NCI-H526 (cell line): ENCODE measurements around the gene RNASEH2B.
A peak's percentile ranks its signal among the peaks of the same experiment; 100 is the strongest.

Experiments used
- DNase-seq, 2 experiments: peaks; one replicate each; lab custom pipeline; 2025; lab: John Stamatoyannopoulos, UW

RNASEH2B gene

GRCh38 chr13:50909605-50910484 lies at the start of gene RNASEH2B:
TSS of gene RNASEH2B (plus strand) at chr13:50909791. CDS start at chr13:50910077, 286 bp downstream.
- peak; percentile 71 to 95 for DNase-seq

- DNase-seq: no peak
These were observed 45.1 kb upstream of the RNASEH2B start for GRCh38 chr13:50864492-50864891.

GRCh38 chr13:50866817-50867636 lies 42.6 kb upstream of the RNASEH2B start:
- no peak for DNase-seq

GRCh38 chr13:50867637-50867945 lies 42.0 kb upstream of the RNASEH2B start:
- DNase-seq: no peak

GRCh38 chr13:50871405-50871804 lies 38.2 kb upstream of the RNASEH2B start:
- DNase-seq: no peak

- no peak for DNase-seq
These were observed 36.1 kb upstream of the RNASEH2B start for GRCh38 chr13:50873467-50873866.

- DNase-seq: no peak
These were observed 35.6 kb upstream of the RNASEH2B start for GRCh38 chr13:50873991-50874390.

DNA sequence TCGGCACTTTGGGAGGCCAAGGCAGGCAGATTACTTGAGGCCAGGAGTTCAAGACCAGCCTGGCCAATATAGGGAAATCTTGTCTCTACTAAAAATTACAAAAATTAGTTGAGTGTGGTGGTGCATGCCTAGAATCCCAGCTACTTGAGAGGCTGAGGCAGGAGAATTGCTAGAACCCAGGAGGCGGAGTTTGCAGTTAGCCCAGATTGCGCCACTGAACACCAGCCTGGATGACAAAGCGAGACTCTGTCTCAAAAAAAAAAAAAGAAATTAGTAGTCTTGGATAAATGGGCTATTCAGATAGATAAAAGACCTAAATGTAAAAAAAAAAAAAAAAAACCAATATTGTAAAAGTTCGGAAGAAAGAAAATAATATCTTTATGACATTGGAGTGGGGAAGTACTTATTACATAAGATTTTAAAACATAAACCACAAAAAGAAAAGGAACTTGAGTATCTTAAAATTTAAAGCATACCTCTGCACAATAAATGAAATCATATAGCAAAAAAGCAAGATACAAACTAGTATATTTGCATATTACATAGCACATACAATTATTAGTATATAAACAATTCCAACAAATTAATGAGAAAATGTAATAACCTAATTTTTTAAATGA lies 26.7 kb upstream of the RNASEH2B start:
- DNase-seq: no peak

DNA sequence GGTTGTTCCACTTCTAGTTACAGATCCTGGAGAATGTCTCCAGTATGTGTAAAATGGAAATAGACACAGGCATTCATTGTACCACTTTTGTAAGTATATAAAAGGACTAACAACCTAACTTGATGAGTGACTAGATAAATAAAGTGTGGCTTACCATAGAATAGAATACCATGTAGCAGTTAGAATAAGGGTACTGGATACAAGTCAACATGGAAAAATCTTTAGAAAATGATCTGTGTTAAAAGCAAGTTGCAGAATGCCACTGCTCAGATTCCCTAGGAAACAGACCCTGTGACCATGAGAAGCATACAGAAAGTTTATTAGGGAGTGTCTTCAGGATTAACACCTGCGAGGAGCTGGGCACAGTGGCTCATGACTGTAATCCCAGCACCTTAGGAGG lies 25.9 kb upstream of the RNASEH2B start:
- no peak for DNase-seq

- no peak for DNase-seq
These were observed 25.3 kb upstream of the RNASEH2B start for GRCh38 chr13:50884265-50884664.

- DNase-seq: no peak
These were observed 22.4 kb upstream of the RNASEH2B start for GRCh38 chr13:50887151-50887550.

GRCh38 chr13:50888362-50888761 lies 21.2 kb upstream of the RNASEH2B start:
- DNase-seq: no peak

GRCh38 chr13:50889317-50889716 lies 20.3 kb upstream of the RNASEH2B start:
- DNase-seq: no peak

GRCh38 chr13:50891206-50891605 lies 18.4 kb upstream of the RNASEH2B start:
- DNase-seq: no peak

GRCh38 chr13:50892210-50892944 lies 17.2 kb upstream of the RNASEH2B start:
- no peak for DNase-seq

GRCh38 chr13:50893211-50893852 lies 16.3 kb upstream of the RNASEH2B start:
- peak; percentile 74 to 83 for DNase-seq

DNA sequence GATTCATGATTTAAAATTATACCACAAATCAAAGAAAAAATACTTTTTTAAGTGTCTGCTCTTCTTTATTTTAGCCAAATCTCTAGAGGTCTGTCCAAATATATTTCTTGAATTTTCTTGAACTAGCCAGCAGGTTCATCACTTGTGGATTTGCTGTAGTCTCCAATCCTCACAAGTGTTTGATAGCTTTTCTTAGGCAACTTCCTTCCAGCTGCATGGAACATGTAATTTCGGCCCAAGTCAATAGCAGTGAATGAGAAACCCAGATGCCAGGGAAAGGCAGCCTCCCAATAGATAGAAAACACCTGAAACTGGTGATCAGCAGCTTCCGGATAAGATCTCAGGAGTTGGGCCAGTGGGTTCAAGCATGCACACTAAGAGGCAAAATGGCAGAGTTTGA lies 15.6 kb upstream of the RNASEH2B start:
- peak in 1 of 2 experiments; percentile 23 for DNase-seq

DNA sequence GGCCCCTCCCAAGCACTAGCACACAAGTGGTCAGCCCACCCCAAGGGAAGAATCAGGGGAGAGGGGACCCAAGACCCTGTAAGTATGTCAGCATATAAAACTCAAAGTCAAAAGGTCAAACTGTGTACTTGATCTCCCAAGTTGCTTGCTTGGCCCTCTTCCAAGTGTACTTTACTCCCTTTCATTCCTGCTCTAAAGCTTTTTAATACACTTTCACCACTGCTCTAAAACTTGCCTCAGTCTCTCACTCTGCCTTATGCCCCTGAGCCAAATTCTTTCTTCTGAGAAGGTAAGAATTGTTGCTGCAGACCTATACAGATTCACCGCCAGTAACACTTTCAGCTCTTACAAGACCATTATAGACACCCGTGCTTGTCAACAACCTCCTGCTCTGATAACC lies 15.1 kb upstream of the RNASEH2B start:
- DNase-seq: no peak

- DNase-seq: no peak
These were observed 11.3 kb upstream of the RNASEH2B start for GRCh38 chr13:50898338-50898737.

- DNase-seq: peak in 1 of 2 experiments; percentile 31
These were observed 7.9 kb upstream of the RNASEH2B start for GRCh38 chr13:50901701-50902100.

GRCh38 chr13:50905256-50905655 lies 4.3 kb upstream of the RNASEH2B start:
- no peak for DNase-seq
